GM18870 (cell line): ENCODE data around the gene UMAD1.

Experiments
- ATAC-seq: cut with Tn5 transposase; IDR thresholded peaks from one replicate; pipeline ENCODE4 v1.9.1; 2021; ENCODE audit warnings: moderate library complexity; ENCODE audit not compliant: unreplicated experiment

The UMAD1 gene

DNA sequence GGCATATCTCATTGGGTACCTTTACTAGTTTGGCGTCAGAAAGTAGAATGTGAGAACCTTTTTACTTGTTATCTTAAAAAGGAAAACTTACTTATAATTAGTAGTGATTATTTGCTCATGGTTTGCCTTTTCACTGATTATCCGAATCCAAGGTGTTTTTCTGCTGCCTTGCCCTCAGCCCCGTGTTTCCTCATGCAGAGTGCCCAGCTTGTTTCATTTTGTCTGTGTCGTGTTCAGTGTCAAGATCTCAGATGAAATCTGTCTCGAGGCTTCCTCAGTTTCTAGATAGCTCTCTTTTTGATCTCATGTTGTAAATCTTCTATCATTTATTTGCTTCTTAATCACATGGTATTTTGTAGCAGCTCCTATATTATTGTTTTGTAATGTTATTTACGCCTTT lies 47.8 kb downstream of the UMAD1 start:
- no peak for ATAC-seq

DNA sequence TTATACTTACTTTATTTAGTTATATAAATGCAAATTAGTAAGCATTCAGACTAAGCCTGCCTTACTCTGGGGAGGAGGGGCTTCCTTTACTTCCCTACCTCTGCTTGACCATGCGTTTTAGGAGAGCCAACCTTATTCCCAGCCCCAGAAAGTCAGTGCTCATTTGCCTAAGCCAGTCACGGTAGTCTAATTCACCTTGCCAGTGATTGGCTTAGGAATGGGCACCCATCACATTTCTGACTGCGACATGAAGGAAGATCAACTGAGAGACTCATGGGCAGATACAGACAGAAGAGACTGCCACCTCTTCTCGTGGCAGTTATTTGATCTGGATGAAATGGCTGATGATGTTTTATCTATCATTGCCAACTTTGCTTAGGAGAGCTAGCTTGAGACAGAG lies 48.4 kb downstream of the UMAD1 start:
- no peak for ATAC-seq

DNA sequence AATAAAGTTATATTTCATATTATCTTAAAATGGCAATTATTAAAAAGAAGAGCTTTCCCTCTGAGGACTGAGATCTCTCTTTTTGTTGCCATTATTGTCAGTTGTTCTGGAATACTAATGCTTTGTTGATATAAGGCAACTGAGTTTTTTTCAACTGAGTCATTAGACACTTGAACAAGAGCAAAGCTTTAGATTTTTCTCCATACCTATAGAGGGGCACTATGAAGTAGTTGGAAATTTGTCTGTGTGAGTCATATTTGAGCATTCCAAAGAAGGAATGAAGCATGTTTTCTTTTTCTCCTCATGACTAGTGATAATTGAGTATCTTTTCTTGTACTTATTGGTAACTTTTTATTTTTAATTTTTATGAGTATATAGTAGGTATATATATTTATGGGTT lies 53.3 kb downstream of the UMAD1 start:
- no peak for ATAC-seq

DNA sequence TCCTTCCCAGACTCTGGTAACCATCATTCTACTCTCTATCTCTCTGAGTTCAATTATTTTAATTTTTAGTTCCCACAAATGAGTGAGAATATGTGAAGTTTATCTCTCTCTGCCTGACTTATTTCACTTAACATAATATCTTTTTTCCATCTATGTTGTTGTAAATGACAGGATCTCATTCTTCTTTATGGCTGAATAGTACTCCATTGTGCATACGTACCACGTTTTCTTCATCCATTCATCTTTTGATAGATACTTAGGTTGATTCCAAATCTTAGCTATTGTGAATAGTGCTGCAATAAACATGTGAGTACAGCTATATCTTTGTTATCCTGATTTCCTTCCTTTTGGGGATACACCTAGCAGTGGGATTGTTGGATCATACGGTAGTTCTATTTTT lies 54.0 kb downstream of the UMAD1 start:
- no peak for ATAC-seq

DNA sequence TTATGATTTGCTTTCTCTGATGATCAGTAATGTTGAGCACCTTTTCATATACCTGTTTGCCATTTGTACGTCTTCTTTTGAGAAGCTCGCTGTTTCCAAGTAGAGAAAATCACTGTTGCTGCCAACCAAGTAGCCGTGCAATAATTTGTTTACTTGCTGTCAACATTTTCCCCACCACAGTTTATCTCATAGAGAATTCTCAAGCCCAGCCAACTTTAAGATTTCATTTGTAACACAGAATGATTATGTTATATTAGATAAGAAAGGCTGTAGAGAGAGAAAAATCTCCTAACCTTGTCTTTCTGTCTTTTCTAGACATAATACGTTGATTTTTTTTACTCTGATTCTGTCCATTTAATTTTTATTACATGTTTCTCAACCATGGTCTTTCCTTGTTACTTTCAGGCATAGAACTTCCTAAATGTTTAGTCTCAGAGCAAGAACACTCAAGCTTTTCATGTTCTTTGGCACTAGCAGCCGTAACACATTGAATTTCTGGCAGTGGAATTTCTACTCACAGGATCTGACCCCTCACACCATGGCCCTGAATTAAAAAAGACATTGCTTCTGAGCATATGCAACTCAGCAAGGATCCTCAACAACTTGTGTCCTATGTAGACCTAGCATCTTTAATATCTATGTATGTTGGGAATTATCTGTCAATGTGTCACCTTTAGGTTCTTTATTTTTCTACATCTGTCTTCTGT lies 54.7 kb downstream of the UMAD1 start:
- ATAC-seq, result no peak

DNA sequence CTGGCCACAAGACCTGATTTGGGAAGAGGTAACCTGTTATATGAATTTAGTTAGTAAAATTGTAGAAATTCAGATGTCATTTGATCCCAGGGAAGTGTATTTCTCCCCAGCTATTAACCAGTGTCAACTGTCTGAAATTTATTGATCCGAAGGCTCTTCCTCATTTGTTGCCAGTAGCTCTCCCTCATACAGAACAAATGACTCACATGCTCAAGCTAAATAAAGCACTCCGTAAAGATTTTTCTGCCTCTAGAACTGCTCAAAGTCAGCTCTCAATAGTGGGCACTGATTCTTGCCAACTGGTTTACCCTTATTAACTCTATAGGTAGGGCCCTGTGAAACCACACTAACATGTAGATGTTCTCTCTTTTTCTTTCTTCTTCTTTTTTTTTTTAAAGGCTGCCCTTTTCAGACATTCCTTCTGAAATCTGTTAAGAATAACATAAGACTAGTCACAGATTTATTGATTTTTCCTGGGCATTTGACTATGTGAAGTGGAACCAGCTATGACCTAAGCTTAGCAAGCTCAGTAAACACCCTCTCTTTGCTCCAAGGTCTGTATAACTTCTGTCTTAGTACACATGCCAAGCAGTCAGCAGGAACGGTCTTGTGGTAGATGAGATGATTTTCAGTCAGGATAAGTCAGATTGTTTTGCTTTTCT lies 56.0 kb downstream of the UMAD1 start:
- no peak for ATAC-seq

DNA sequence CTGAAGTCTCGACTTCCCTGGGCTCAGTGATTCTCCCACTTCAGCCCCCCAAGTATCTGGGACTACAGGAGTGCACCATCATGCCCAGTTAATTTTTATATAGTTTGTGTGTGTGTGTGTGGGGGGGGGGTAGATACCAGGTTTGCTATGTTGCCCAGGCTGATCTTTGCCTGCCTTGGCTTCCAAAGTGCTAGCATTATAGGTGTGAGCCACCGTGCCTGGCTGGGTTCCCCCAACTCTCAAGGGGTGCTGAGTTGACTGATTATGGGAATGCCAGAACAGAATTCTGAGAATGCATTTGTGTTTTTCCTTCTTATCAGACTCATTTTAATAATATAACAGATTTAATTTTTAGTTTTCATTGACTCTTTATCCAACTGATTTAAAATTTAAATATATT lies 58.4 kb downstream of the UMAD1 start:
- no peak for ATAC-seq

DNA sequence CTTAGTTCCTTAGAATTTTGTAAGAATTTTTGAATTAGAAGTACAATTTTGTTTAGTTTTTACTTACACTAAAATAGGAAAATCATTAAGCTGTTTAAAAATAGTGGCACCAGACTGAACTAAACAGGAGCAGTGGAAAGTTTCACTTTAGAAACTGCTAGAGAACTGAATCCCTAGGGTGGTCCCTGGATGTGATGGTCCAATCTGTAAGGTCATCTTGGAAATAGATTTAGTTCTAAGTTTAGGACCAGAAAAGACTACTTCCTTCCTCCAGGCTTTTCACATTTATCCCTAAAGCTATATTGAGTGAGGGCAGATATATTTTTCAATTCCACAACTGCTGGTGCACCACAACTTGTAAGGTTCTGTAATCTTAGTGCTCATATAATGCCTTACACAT lies 58.8 kb downstream of the UMAD1 start:
- no peak for ATAC-seq

DNA sequence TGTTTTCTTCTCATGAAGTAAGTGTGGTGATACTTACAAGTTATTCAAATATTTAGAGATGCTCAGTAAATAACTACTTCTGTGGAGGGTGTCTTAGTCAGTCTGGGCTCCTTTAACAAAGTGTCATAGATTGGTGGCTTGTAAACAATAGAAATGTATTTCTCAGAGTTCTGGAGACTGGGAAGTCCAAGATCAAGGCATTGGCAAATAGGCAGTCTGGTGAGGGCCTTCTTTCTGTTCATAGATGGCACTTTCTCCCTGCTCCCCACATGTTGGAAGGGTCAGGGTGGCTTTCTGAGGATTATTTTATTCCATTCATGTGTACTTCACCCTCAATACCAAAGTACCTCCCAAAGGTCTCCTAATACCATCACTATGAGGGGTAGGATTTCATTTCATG lies 59.4 kb downstream of the UMAD1 start:
- no peak for ATAC-seq

DNA sequence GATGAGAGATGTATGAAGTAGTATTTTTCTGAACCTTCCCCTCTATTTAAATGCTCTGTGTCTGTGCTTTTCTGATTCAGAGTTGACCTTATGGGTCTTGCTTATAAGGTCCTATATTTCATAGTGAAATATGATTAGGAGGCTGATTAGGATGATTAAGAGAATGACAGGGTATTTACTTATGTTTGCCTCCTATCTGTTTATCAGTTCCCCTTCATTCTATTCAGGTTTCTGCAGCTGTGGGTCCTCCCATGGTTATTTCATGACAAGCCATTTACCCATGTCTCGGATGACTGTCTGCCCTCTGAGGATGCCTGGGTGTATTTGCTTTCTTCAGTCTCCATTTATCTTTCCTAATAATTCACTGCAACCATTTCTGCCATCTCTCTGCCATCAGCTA lies 61.0 kb downstream of the UMAD1 start:
- ATAC-seq, result no peak

DNA sequence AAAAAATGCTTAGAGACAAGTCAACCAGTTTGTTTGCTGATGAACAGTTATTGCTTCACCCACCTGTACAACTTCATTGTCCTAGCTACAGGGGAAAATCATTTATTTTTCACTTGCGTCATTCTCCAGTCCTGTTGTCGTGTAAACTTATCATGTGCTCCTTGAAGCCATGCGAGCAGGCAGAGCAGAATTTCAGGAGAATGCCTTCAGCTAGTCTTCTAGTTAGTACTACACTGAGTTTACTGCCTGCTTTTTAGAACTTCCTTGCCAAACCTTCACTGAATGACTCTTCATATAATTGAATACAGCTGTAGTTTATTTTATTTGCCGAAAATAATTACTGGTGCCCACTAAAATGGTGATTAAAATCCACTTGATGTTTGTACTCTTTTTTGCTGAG lies 62.3 kb downstream of the UMAD1 start:
- no peak for ATAC-seq

DNA sequence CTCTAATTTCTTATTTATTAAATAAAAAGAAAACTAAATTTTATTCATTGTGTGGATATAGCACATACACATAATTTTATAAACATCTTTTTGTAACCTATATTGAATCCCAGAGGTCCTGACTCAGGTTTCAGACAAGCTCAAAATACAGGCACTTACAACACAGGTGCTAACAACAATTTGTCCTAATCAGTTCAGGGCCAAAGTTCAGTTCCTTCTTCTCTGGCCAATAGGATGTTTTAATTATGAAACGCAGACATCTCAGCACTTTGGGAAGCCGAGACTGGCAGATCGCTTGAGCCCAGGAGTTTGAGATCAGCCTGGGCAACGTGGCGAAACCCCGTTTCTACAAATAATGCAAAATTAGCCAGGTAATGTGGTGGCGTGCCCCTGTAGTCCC lies 62.9 kb downstream of the UMAD1 start:
- ATAC-seq, result no peak

DNA sequence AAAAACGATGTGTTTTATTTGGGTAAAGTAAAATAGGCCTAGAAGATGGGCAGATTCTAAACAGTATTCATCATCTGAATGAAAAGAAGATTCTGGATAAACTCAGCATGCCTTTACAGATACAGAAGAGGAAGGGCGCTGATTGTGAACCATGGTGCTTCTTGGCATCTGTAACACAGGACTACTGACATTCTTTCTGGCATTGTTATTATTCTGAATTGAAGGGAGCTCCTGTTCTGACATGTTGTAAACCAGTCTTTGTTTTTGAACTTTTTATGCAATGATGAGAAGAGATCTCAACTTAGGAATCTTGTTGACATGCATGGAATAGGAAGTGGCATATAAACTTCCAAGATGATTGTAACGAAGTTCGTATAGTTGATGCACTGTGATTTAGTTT lies 64.3 kb downstream of the UMAD1 start:
- ATAC-seq, result no peak

DNA sequence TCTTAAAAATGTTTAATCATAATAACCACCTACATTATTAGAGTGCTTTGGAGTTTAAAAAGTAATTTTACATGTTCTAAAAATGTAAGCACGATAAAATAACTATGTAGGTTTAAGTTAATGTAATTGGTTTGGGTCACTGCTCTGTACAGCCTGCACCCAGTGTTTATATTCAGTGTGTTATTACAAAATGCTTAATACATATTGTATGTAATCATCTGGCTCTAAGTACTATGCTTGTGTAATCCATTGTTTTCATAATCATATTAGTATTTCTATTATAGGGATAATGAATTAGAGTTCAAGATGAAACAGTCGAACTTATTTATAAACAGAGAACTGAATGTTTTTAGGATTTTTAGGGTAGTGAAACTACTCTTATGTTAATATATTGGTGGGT lies 64.8 kb downstream of the UMAD1 start:
- ATAC-seq, result no peak

DNA sequence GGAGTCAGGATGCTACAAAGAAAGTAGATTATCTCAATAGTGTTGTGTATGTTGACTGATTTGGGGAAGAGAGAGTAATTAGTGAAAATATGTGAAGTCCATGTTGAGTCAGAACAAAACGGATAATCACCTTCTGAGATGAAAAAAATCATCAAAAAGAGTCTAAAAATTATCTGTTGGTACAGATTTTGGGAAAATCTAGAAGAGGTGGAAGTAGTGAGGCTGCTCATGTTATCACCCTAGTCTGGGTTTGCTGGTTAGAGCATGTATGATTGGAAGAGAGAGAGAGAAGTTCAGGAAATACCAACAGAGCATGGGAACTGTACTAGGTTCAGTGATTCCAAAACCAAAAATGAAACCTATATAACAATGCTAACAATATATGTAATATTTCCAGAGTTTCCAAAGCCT lies 65.6 kb downstream of the UMAD1 start:
- ATAC-seq, result peak; percentile 63

DNA sequence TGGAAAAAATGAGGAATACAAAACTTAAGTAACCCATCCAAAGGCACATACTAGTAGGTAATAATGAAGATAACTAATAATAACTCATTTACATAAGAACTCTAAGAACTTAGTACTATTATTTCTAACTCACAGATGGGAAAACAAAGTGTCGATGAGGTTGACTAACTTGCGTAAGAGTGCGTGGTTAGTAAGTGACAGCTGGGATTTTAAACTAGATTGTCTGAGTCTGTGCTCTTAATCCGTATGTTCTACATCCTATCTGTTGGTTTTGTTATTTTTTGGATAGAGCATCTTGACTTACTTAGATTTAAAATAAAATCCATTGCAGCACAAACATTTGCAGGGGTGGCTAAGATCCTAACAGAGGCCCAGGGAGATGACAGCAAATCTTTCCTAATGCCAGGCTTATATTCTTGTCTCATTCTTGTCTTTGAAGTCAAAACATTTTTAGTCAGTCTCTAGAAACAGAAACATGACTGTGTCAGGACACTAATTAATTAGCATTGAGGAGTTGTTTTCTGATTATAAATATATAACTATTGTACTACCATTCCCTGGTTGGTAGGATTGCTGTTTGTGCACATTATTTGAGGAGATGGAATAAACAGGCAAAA lies 66.1 kb downstream of the UMAD1 start:
- ATAC-seq, result peak; percentile 11

DNA sequence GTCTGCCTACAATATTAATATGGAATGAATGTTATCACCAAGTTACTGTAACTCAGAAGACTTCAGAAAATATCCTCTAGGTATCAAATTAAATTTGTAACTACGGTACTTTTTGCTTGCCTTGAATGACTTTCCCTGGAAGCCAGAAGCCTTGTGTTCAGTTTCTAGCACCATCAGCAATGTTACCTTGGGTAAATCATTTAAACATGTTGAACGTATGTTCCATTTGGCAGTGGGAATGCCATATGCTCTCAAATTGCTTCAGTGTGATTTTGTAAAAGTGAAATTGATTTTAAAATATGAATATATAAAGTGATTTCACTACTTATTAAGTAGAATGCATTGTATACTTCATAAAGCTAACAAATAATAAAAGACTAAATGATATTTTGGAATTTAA lies 66.7 kb downstream of the UMAD1 start:
- no peak for ATAC-seq

DNA sequence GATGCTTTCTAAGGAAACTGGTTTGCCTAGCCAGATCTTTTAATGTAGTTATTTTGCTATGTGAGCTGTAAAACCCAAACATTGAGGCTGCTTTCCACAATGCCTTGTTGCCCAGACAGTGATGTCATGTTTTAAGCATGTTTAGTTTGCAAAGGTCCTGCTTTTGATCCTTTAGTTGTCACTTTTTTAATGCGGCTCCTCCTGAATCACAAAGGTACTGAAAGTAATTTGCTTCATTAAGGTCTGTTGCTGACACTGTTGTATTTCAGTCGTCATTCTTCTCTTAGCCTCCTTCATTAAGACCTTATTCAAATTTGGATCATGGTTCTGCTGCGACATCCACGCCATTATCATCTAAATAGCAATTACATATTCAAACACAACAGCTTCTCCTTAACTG lies 67.3 kb downstream of the UMAD1 start:
- ATAC-seq, result no peak

DNA sequence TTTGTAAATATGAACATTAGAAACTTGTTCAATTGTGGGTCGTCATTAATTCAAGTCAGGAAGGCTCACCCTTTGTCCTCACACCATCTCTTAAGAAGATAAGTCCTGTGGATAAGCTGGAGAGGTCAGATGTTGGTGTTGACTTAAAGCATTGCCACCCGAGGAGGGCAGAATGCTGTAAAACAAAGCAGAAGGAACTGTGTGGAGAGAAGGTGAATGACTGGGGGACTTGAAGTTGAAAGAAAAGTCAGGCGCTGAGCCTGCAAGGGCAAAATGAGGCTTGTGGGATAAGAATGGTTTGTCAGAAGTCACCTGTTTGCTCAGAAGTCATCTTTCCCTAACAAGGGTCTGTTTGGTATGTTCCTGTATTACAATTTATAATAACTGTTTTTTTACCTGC lies 68.7 kb downstream of the UMAD1 start:
- ATAC-seq, result no peak

DNA sequence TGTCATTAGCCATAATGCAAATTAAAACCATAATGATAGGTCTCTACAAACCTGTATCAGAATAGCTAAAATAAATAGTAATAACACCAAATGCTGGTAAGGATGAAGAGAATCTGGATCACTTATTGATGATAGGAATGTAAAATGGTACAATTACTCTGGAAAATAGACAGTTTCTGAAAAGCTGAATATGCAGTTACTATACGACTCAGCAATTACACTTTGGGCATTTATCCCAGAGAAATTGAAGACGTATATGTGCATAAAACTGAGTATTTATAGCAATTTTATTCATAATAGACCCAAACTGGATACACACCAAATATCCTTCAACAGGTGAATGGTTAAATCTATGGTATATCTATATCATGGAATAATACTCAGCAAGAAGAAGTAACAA lies 69.9 kb downstream of the UMAD1 start:
- ATAC-seq, result no peak

DNA sequence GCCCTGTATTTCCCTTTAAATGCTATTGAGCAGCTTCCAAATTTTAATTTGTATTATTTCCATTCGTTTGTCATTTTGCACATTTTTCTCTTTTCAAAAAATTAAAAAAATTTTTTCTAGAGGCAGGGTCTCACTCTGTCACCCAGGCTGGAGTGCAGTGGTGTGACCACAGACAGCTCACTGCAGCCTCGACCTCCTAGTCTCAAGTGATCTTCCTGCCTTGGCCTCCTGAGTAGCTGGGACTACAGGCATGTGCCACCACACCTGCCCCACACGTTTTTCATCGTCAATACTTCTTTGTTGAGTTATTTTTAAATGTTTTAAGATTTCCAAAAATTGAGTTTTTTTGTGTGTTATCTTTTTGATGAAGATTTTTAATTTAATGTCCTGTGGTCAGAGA lies 73.2 kb downstream of the UMAD1 start:
- no peak for ATAC-seq

DNA sequence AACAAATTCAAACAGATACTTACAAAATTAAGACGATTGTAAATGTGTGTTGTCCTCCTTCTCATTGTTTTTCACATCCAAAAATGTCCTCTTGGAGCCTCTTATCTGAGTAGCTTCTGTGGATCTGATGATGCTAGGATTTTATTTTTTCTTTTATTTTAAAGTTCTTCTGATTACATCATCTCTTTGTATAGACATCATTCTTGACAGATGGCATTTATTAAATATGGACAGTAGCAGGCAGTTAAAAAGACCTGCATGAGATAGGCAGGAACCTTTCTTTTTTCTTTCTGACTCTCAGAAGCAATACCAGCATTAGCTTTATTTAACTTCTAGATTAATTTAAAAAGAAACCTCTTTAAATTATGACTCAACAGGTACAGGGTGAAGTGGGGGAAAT lies 77.9 kb downstream of the UMAD1 start, which contains the start of gene RPA3:
Gene RPA3, minus strand, starts transcription at position 116 of the 400 bp plus-strand sequence. CDS start 78,189 bp downstream, outside the sequence.
- ATAC-seq, result no peak
